Urinary bladder (tissue), 4 donors: Measurements from ENCODE around the gene LZTR1. TPM values are rescaled to one million over a fixed set of nuclear protein-coding genes. Genes with fewer than 3 reads are reported as not detected.
A peak's percentile ranks its signal among the peaks of the same experiment; 100 is the strongest.

ENCODE experiments used
- DNase-seq: peaks from one replicate; pipeline ENCODE4 v3.0.0-alpha.2; 2015; ENCODE audit errors: extremely low spot score
- H3K27ac ChIP-seq: one replicate; pipeline ENCODE4 v1.5.1; 2013; ENCODE audit warnings: low read depth, mild to moderate bottlenecking, moderate library complexity
- H3K36me3 ChIP-seq: one replicate; pipeline ENCODE4 v1.6.1; 2013; ENCODE audit warnings: mild to moderate bottlenecking, moderate library complexity; ENCODE audit not compliant: insufficient read depth
- H3K4me1 ChIP-seq: one replicate; pipeline ENCODE4 v1.6.1; 2013; ENCODE audit warnings: mild to moderate bottlenecking, moderate library complexity; ENCODE audit not compliant: insufficient read depth
- H3K4me3 ChIP-seq: one replicate; pipeline ENCODE4 v1.5.1; 2013; ENCODE audit warnings: low read depth, low read length
- WGBS: extraction: QIAGEN DNeasy Blood & Tissue Kit; methylation state at CpG from one replicate; pipeline ENCODE4 v1.1.7; 2013; 5-methylcytosine and 5-hydroxymethylcytosine counted together
- polyA plus RNA-seq: library from polyadenylated mRNA; stranded (reverse); fragments of 200-250 nt; gene quantifications from one replicate; pipeline ENCODE4 v1.2.3, GENCODE V29; 2013
- total RNA-seq: library from RNA; depleted of rRNA; stranded (reverse); fragments of >200 nt; gene quantifications from one replicate; pipeline ENCODE4 v1.2.3, GENCODE V29; 2014
- donor health status: healthy with polysubstance abuse.
- donor health status: healthy.

Gene LZTR1
- total and polyA plus RNA-seq, 2 donors, result 42.8 to 48.1 TPM

GRCh38 chr22:20976291-20976877 lies 5.7 kb upstream of the LZTR1 start:
- no peak overlapping the region for H3K27ac ChIP-seq
- WGBS, result 84% methylated on average over 24 of the region's 24 CpGs
- H3K36me3 ChIP-seq, result no peaks in the 10 kb centered on the region
- no peak overlapping the region for H3K4me3 ChIP-seq
- H3K4me1 ChIP-seq, result no peaks in the 10 kb centered on the region
- DNase-seq, result no peak

- Histone ChIP-seq H3K4me1 (no peaks in the 10 kb centered on the region), H3K36me3 (no peaks in the 10 kb centered on the region), H3K27ac (no peak overlapping the region), H3K4me3 (no peak overlapping the region)
- DNase-seq, result no peak
- 80% methylated on average over 11 of the region's 11 CpGs for WGBS
Observed at GRCh38 chr22:20977019-20977418, 5.1 kb upstream of the LZTR1 start.

- H3K4me1 ChIP-seq, result no peaks in the 10 kb centered on the region
- WGBS, result 90% methylated on average over 17 of the region's 17 CpGs
- no peaks in the 10 kb centered on the region for H3K36me3 ChIP-seq
- H3K27ac ChIP-seq, result no peak overlapping the region
- DNase-seq, result no peak
- no peak overlapping the region for H3K4me3 ChIP-seq
Observed at GRCh38 chr22:20977516-20978170, 4.5 kb upstream of the LZTR1 start.

GRCh38 chr22:20978419-20978818 lies 3.7 kb upstream of the LZTR1 start:
- H3K4me3 ChIP-seq, result no peak overlapping the region
- no peaks in the 10 kb centered on the region for H3K4me1 ChIP-seq
- WGBS, result 86% methylated on average over 2 of the region's 2 CpGs
- H3K27ac ChIP-seq, result no peak overlapping the region
- DNase-seq, result no peak
- no peaks in the 10 kb centered on the region for H3K36me3 ChIP-seq

DNA sequence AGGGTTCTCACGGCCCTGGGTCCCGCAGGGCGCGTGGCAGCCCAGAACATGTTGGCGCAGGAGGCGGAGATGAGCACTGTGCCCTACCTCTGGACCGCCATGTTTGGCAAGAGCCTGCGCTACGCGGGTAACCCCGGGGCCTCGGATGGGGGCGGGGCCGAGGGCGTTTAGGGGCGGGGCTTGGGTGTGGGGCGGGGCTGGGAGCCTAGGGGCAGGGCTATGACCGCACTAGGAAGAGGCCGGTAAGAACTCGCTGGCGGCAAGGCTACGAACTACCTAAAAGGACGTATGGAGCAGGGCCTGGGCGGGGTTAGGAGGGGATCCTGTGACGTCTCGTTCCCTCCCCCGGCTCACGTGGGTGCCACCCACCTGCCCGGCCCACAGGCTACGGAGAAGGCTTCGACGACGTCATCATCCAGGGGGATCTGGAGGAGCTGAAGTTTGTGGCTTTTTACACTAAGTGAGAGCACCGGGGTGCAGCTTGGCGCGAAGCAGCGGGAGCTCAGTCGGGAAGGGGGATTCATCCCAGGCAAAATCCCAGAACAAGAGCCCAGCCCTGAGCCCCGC lies 2.8 kb upstream of the LZTR1 start:
- DNase-seq, result peak; percentile 46
- no peaks in the 10 kb centered on the region for H3K4me1 ChIP-seq
- H3K36me3 ChIP-seq, result no peaks in the 10 kb centered on the region
- no peak overlapping the region for H3K27ac ChIP-seq
- WGBS, result 10% methylated on average over 39 of the region's 39 CpGs
- no peak overlapping the region for H3K4me3 ChIP-seq

- Histone ChIP-seq H3K4me3 (no peak overlapping the region), H3K27ac (no peak overlapping the region), H3K4me1 (no peaks in the 10 kb centered on the region), H3K36me3 (no peaks in the 10 kb centered on the region)
- WGBS, result 43% methylated on average over 13 of the region's 13 CpGs
- no peak for DNase-seq
Observed at GRCh38 chr22:20979940-20980453, 2.1 kb upstream of the LZTR1 start.

DNA sequence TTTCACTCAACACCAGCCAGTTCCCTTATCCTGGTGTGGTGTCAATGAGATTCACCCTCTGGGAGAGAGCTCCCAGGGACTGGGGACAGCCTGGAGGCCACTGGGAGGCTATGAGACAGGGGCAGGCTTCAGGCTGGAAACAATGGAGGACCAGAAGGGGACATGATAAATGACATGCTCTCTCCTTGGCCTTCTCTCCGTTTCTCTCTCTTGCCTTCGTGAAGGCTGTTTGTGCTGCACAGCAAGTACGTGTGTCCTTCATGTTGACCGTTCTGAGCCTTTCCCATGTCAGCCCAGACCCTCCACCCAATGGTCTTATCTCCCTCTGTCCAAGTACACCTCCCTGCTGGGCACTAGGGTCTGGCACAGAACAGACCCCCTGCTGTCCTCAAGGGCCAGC lies 1.6 kb upstream of the LZTR1 start:
- H3K27ac ChIP-seq, result no peak overlapping the region
- WGBS, result 78% methylated on average over 4 of the region's 4 CpGs
- DNase-seq, result no peak
- no peaks in the 10 kb centered on the region for H3K4me1 ChIP-seq
- H3K36me3 ChIP-seq, result no peaks in the 10 kb centered on the region
- H3K4me3 ChIP-seq, result no peak overlapping the region

- WGBS, result 63% methylated on average over 10 of the region's 10 CpGs
Observed at GRCh38 chr22:20980938-20981722, 967 bp upstream of the LZTR1 start.

DNA sequence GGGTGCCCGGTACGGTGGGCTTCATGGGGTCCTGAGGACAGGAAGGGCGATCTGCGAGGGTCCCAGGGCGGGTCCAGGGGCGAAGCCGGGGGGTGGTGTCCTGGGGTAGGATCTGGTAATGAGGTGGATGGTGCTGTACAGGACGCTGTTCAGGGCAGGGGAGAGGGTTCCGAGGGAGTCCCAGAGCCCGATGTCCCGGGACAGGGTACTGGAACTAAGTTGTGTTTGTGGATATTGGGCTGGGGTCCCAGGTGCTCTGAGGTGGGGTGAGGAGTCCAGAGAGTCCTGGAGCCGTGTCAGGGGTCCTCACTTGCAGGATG lies 426 bp downstream of the LZTR1 start:
- Histone ChIP-seq H3K4me1 (no peaks in the 10 kb centered on the region), H3K4me3 (peak overlapping the region; percentile 86), H3K36me3 (no peaks in the 10 kb centered on the region), H3K27ac (no peak overlapping the region)
- DNase-seq, result no peak
- WGBS, result 2% methylated on average over 12 of the region's 12 CpGs

More at GRCh38 chr22:20980938-20981722, 967 bp upstream of the LZTR1 start:
- DNase-seq, result no peak
- Histone ChIP-seq H3K27ac (peak overlapping the region; percentile 89), H3K4me1 (no peaks in the 10 kb centered on the region), H3K36me3 (no peaks in the 10 kb centered on the region), H3K4me3 (peak overlapping the region; percentile 86)

- H3K4me1 ChIP-seq, result no peaks in the 10 kb centered on the region
- WGBS, result 72% methylated on average over 5 of the region's 5 CpGs
- no peak overlapping the region for H3K4me3 ChIP-seq
- no peak overlapping the region for H3K27ac ChIP-seq
- H3K36me3 ChIP-seq, result no peaks in the 10 kb centered on the region
- no peak for DNase-seq
Observed at GRCh38 chr22:20983081-20983771, 1.1 kb downstream of the LZTR1 start.

- WGBS, result 97% methylated on average over 7 of the region's 7 CpGs
- no peaks in the 10 kb centered on the region for H3K4me1 ChIP-seq
- H3K36me3 ChIP-seq, result no peaks in the 10 kb centered on the region
- H3K27ac ChIP-seq, result no peak overlapping the region
- no peak overlapping the region for H3K4me3 ChIP-seq
- no peak for DNase-seq
Observed at GRCh38 chr22:20985720-20986119, 3.6 kb downstream of the LZTR1 start.

DNA sequence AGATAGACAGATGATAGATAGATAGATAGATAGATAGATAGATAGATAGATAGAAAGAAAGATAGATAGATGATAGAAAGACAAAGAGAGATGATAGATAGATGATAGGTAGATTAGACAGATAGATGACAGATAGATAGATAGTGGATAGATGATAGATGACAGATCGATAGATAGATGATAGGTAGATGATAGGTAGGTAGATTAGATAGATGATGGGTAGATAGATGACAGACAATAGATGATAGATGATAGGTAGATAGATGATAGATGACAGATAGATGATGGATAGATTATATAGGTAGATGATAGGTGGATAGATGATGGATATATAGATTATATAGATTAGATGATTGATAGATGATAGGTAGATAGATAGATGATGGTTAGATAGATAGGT lies 4.3 kb downstream of the LZTR1 start:
- no peak for DNase-seq
- no peaks in the 10 kb centered on the region for H3K4me1 ChIP-seq
- H3K27ac ChIP-seq, result no peak overlapping the region
- no peak overlapping the region for H3K4me3 ChIP-seq
- no peaks in the 10 kb centered on the region for H3K36me3 ChIP-seq
- 97% methylated on average over 1 of the region's 1 CpG for WGBS

DNA sequence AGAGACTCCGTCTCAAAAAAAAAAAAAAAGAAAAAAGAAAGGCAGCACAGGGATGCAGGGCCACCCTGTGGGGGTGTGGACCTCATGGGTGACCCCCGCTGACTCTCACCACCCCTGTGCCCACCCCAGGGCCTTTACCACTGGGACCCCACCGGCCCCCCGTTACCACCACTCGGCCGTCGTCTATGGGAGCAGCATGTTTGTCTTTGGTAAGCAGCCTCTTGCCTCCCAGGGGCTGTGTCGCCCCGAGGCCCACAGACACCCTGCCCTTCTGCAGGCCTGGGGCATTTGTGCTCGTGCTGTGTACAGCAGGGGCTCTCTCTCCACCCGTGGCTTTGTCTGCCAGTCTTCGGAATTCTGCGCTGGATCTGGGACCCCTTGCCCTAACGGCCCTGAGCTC lies 5.3 kb downstream of the LZTR1 start:
- Histone ChIP-seq H3K27ac (no peak overlapping the region), H3K4me3 (no peak overlapping the region), H3K36me3 (no peaks in the 10 kb centered on the region), H3K4me1 (no peaks in the 10 kb centered on the region)
- no peak for DNase-seq
- WGBS, result 89% methylated on average over 14 of the region's 14 CpGs
